Suprapubic skin (tissue), 4 donors: ENCODE measurements around the gene HECW1. TPM values are rescaled to one million over a fixed set of nuclear protein-coding genes. Genes with fewer than 3 reads are reported as not detected.
"Not testable (repeated sequence)": the region's sequence is repeated elsewhere in the genome, so short reads cannot be mapped to it uniquely, and the experiment has no call there.

Source experiments
- DNase-seq, 2 donors: peaks; one replicate each; pipeline ENCODE4 v3.0.0-alpha.2; 2019; ENCODE audit warnings: low spot score in 2 of 2
- H3K27ac ChIP-seq: fragments of 200-600 bp; sonication (generic); one replicate; pipeline ENCODE4 v1.5.1; 2019
- H3K27me3 ChIP-seq: fragments of 200-600 bp; sonication (generic); one replicate; pipeline ENCODE4 v1.5.1; 2019
- H3K36me3 ChIP-seq: fragments of 200-600 bp; sonication (generic); one replicate; pipeline ENCODE4 v1.5.1; 2019
- H3K4me1 ChIP-seq: fragments of 200-600 bp; sonication (generic); one replicate; pipeline ENCODE4 v1.5.1; 2019
- H3K4me3 ChIP-seq: fragments of 200-600 bp; sonication (generic); one replicate; pipeline ENCODE4 v1.5.1; 2019; ENCODE audit warnings: mild to moderate bottlenecking
- H3K9me3 ChIP-seq: fragments of 200-600 bp; sonication (generic); one replicate; pipeline ENCODE4 v1.5.1; 2019
- CTCF ChIP-seq, 2 donors: fragments of 200-600 bp in 1 of 2; fragments of 450-650 bp in 1 of 2; sonication (generic) in 1 of 2; IDR thresholded peaks; one replicate each; pipeline ENCODE4 v1.5.1; 2016 to 2019; ENCODE audit warnings: antibody characterized with exemption in 2 of 2, mild to moderate bottlenecking in 1 of 2, moderate library complexity in 1 of 2
- EP300 ChIP-seq: sonication (generic); formaldehyde crosslinking; IDR thresholded peaks from one replicate; pipeline ENCODE4 v1.6.1; 2017; ENCODE audit warnings: antibody characterized with exemption
- POLR2A ChIP-seq, 2 donors: fragments of 450-650 bp; IDR thresholded peaks; one replicate each; pipeline ENCODE4 v1.6.1; 2017; ENCODE audit warnings: antibody characterized with exemption in 2 of 2, mild to moderate bottlenecking in 2 of 2, moderate library complexity in 2 of 2
- POLR2AphosphoS5 ChIP-seq, 3 donors: sonication (generic); formaldehyde crosslinking; IDR thresholded peaks; one replicate each; pipeline ENCODE4 v1.6.1; 2017; ENCODE audit warnings: antibody characterized with exemption in 3 of 3
- WGBS: methylation state at CpG from one replicate; pipeline ENCODE4 v1.1.5; 2018; 5-methylcytosine and 5-hydroxymethylcytosine counted together
- total RNA-seq, 4 donors: library from RNA; depleted of rRNA; stranded (reverse); fragments of >200 nt; gene quantifications; one replicate each; pipeline ENCODE4 v1.1.0, GENCODE V29; 2016

HECW1 gene
- total RNA-seq, 4 donors from 2014 or later, result 0.17 to 0.73 (median 0.32) TPM; not detected in 1

DNA sequence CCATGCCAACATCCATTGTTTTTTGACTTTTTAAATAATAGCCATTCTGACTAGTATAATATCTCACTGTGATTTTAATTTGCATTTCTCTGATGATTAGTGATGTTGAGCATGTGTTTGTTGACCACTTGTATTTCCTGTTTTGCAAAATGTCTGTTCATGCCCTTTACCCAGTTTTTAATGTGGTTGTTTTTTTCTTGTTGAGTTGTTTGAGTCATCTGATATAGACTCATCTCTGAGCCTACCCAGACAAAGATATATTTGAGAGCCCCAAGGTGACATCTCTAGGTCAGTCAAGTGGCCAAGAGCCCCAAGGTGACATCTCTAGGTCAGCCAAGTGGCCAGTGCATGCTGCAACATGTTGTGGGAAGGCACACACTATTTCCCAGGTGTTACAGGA is 224.7 kb downstream of the HECW1 start:
- no peak for DNase-seq
- Histone ChIP-seq H3K9me3 (no peaks in the 10 kb centered on the region), H3K27me3 (peaks cover 8% of the 10 kb centered on the region), H3K4me1 (no peaks in the 10 kb centered on the region), H3K4me3 (no peak overlapping the region), H3K27ac (no peak overlapping the region), H3K36me3 (no peaks in the 10 kb centered on the region)
- TF ChIP-seq CTCF (IDR thresholded peaks at IDR 0.05), result no peak

GRCh38 chr7:43337811-43338210 is 225.4 kb downstream of the HECW1 start:
- Histone ChIP-seq H3K4me3 (no peak overlapping the region), H3K27ac (no peak overlapping the region), H3K27me3 (peaks cover 8% of the 10 kb centered on the region), H3K4me1 (no peaks in the 10 kb centered on the region), H3K36me3 (no peaks in the 10 kb centered on the region), H3K9me3 (no peaks in the 10 kb centered on the region)
- DNase-seq, result no peak
- no peak for TF ChIP-seq EP300
- TF ChIP-seq POLR2A (IDR thresholded peaks at IDR 0.05), result no peak
- TF ChIP-seq CTCF (IDR thresholded peaks at IDR 0.05), result no peak
- TF ChIP-seq POLR2AphosphoS5 (IDR thresholded peaks at IDR 0.05), result no peak
- WGBS, result 70% methylated on average over 1 of the region's 1 CpG

GRCh38 chr7:43341132-43341531 is 228.7 kb downstream of the HECW1 start:
- Histone ChIP-seq H3K36me3 (no peaks in the 10 kb centered on the region), H3K9me3 (no peaks in the 10 kb centered on the region), H3K27me3 (peaks cover 8% of the 10 kb centered on the region), H3K4me3 (no peak overlapping the region), H3K4me1 (no peaks in the 10 kb centered on the region), H3K27ac (no peak overlapping the region)
- no peak for TF ChIP-seq EP300
- TF ChIP-seq POLR2AphosphoS5 (IDR thresholded peaks at IDR 0.05), result no peak
- no peak for TF ChIP-seq POLR2A (IDR thresholded peaks at IDR 0.05)
- no peak for TF ChIP-seq CTCF (IDR thresholded peaks at IDR 0.05)
- whole genome bisulfite sequencing, result 85% methylated on average over 2 of the region's 2 CpGs
- DNase-seq, result no peak

GRCh38 chr7:43343417-43343816 is 231.0 kb downstream of the HECW1 start:
- WGBS, result 82% methylated on average over 4 of the region's 4 CpGs
- DNase-seq, H3K4me1 ChIP-seq, H3K4me3 ChIP-seq, H3K27ac ChIP-seq, H3K9me3 ChIP-seq, H3K27me3 ChIP-seq, H3K36me3 ChIP-seq: not testable (repeated sequence)

DNA sequence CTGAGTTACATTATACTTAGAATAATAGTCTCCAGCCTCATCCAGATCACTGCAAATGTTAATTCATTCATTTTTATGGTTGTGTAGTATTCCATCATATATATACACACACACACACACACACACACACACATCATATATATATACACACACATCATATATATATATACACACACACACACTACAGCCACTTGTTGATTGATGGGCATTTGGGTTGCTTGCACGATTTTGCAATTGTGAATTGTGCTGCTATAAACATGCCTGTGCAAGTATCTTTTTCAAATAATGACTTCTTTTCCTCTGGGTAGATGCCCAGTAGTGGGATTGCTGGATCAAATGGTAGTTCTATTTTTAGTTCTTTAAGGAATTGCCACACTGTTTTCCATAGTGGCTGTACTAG is 233.2 kb downstream of the HECW1 start:
- not testable (repeated sequence) for H3K27me3 ChIP-seq, H3K27ac ChIP-seq, H3K4me3 ChIP-seq, H3K4me1 ChIP-seq, H3K9me3 ChIP-seq, DNase-seq, H3K36me3 ChIP-seq
- WGBS, result 18% methylated on average over 1 of the region's 1 CpG

- no peaks in the 10 kb centered on the region for H3K36me3 ChIP-seq
- H3K4me3 ChIP-seq, result no peak overlapping the region
- H3K27me3 ChIP-seq, result no peaks in the 10 kb centered on the region
- no peak for TF ChIP-seq POLR2A (IDR thresholded peaks at IDR 0.05)
- no peak for TF ChIP-seq CTCF (IDR thresholded peaks at IDR 0.05)
- no peak for TF ChIP-seq POLR2AphosphoS5 (IDR thresholded peaks at IDR 0.05)
- TF ChIP-seq EP300, result no peak
- no peaks in the 10 kb centered on the region for H3K4me1 ChIP-seq
- H3K9me3 ChIP-seq, result peaks cover 4% of the 10 kb centered on the region
- WGBS, result 79% methylated on average over 3 of the region's 3 CpGs
- no peak overlapping the region for H3K27ac ChIP-seq
- no peak for DNase-seq
Measured at GRCh38 chr7:43351683-43352082, 239.2 kb downstream of the HECW1 start.
